Panc1 (cell line): ENCODE measurements around the gene GPSM1. TPM values are rescaled to one million over a fixed set of nuclear protein-coding genes. Genes with fewer than 3 reads are reported as not detected.
A peak's percentile ranks its signal among the peaks of the same experiment; 100 is the strongest.

Source experiments
- ATAC-seq: fragments of 200-7000 bp; cut with Tn5 transposase; 2 replicates; pipeline ENCODE4 v1.9.1; 2020; ENCODE audit warnings: mild to moderate bottlenecking, moderate library complexity
- BruUV-seq: library from RNA; stranded (reverse); fragments of 400-500 nt; replicated peaks from 2 replicates; lab custom pipeline; 2021; lab: Mats Ljungman, UMichigan
- CTCF ChIA-PET: fragments of 300-600 bp; sonication (Branson Sonifier 250); formaldehyde crosslinking; loops from one replicate; lab custom pipeline; 2022; ENCODE audit warnings: antibody characterized with exemption; lab: Charles Lee
- POLR2A ChIA-PET: fragments of 300-600 bp; sonication (Branson Sonifier 250); formaldehyde crosslinking; loops from one replicate; lab custom pipeline; 2022; ENCODE audit warnings: antibody characterized with exemption; lab: Charles Lee
- DNase-seq: peaks from one replicate; pipeline ENCODE4 v3.0.0-alpha.2; 2010; ENCODE audit warnings: low read depth, low spot score
- H3K27ac ChIP-seq: 2 replicates; pipeline ENCODE4 v1.5.1; 2011; ENCODE audit warnings: mild to moderate bottlenecking, low read length, inconsistent platforms
- H3K27me3 ChIP-seq: fragments of 200-500 bp; sonication (Bioruptor generic); 2 replicates; pipeline ENCODE4 v1.6.0; 2014; ENCODE audit warnings: low read length, inconsistent platforms; ENCODE audit not compliant: control insufficient read depth, insufficient read depth
- H3K36me3 ChIP-seq: fragments of 200-500 bp; sonication (Bioruptor generic); 2 replicates; pipeline ENCODE4 v1.5.1; 2014; ENCODE audit warnings: inconsistent platforms, mild to moderate bottlenecking, low read length, moderate library complexity; ENCODE audit not compliant: control insufficient read depth, insufficient read depth
- H3K4me1 ChIP-seq: 2 replicates; pipeline ENCODE4 v1.5.1; 2011; ENCODE audit warnings: inconsistent platforms, mild to moderate bottlenecking, low read length, moderate library complexity; ENCODE audit not compliant: control insufficient read depth, insufficient read depth
- H3K4me3 ChIP-seq, 2 experiments: 2 replicates each; pipeline ENCODE4 v1.5.1; 2011 to 2012; ENCODE audit warnings: low read depth in 2 of 2, low read length in 2 of 2, mild to moderate bottlenecking in 2 of 2, inconsistent platforms in 1 of 2, moderate library complexity in 1 of 2
- H3K9me3 ChIP-seq: fragments of 200-500 bp; sonication (Bioruptor generic); 2 replicates; pipeline ENCODE4 v1.5.1; 2014; ENCODE audit warnings: low read depth, mild to moderate bottlenecking, inconsistent platforms, low read length, moderate library complexity; ENCODE audit not compliant: control insufficient read depth, insufficient read depth
- POLR2AphosphoS5 ChIP-seq: IDR thresholded peaks from 2 replicates; pipeline ENCODE4 v1.6.1; 2012; ENCODE audit warnings: mild to moderate bottlenecking, low read depth, low read length, moderate library complexity
- SIN3A ChIP-seq: IDR thresholded peaks from 2 replicates; pipeline ENCODE4 v1.6.1; 2012; ENCODE audit warnings: low read depth, mild to moderate bottlenecking, low read length, moderate library complexity, borderline replicate concordance; ENCODE audit not compliant: insufficient read depth
- TCF7L2 ChIP-seq: IDR thresholded peaks from 2 replicates; pipeline ENCODE4 v1.6.1; 2011; ENCODE audit warnings: mild to moderate bottlenecking, low read depth, low read length, inconsistent platforms
- in situ Hi-C: cut with HindIII; loops from 2 replicates; pipeline ENCODE4 v1.10.0; 2016; ENCODE audit warnings: low sequenced_read_pairs, low pct_unique_long_range_greater_than_20kb
- intact Hi-C: fragments of 100-400 bp; cut with micrococcal nuclease; formaldehyde crosslinking; loops from one replicate; pipeline ENCODE4 v1.10.0; 2022; ENCODE audit not compliant: unreplicated experiment
- total RNA-seq: library from RNA; stranded (reverse); gene quantifications from one replicate; pipeline ENCODE4 v1.2.1, GENCODE V29; 2021; ENCODE audit not compliant: unreplicated experiment
- TF ChIP-seq, protein P1 (sequence below): fragments of 450-650 bp; IDR thresholded peaks from 2 replicates; pipeline ENCODE4 v1.5.1; 2017; ENCODE audit warnings: mild to moderate bottlenecking
- TF ChIP-seq, protein P2 (sequence below), 2 experiments: IDR thresholded peaks; 2 replicates each; pipeline ENCODE4 v1.6.1; 2011 to 2012; ENCODE audit warnings: low read depth in 2 of 2, control low read depth in 1 of 2, low read length in 1 of 2, mild to moderate bottlenecking in 1 of 2, moderate library complexity in 1 of 2; ENCODE audit not compliant: insufficient read depth in 1 of 2

Gene GPSM1
- total RNA-seq, 1 experiment from 2014 or later, result 14.2 TPM

DNA sequence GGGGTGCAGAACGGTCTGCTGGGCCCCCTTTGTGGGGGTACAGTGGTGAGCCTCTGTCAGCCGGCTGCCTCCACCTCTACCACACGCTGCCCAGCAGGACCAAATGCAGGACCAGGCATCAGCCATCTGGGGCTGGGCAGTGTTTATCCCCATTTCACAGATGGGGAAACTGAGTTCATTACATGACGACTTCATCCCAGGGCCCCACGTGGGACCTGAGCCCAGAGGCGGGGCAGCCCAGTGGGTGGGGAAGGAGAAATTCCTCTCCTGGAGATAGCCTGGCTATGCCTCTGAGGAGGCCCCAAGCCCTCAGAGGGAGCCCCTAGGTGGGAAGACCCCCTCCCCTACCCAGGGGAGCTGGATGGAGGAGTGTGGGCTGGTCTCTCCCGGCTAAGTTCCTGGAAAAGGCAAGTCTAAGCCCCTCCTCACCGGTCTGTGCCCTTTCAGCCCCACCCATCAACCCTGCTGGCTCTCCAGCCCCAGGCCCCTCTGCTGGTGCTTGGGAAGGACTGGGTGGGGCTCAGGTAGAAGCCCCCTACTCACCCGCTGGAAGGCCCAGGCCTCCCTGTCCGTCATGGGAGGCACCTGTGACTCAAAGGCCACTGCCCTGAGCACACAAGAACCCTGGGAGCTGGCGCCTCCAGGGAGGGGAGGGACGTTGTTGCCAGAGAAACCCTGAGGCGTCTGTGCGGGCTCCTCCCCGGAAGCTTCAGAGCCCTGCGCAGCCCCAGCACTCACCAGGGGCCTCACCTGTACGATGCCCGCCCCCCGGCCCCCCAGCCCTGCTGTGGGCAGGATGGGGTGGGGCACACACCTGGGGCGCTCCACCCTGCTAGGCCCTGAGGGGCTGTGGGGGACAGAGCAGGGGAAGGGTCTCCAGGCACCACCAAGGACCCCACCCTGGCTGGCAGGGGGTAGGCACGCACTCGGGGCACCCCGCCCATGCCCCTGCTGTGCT, 16.0 kb upstream of the GPSM1 start:
- peaks cover 4% of the 10 kb centered on the region; the same call in 1 of the 2 replicates for H3K4me1 ChIP-seq
- no peaks in the 10 kb centered on the region for H3K9me3 ChIP-seq
- intact Hi-C loops (no loop called here), in situ Hi-C loops (no loop called here)
- CTCF ChIA-PET, result interaction anchor here (0.7 kb wide), 1 partner anchor 126 kb away, joined by 3 read pairs; no protein-coding TSS in a partner anchor
- POLR2A ChIA-PET, result no interaction called here
- DNase-seq (no peak), ATAC-seq (peak; percentile 60)
- no peak overlapping the region for H3K27ac ChIP-seq
- TF ChIP-seq TCF7L2, result no peak
- TF ChIP-seq POLR2AphosphoS5, result no peak
- TF ChIP-seq, protein P1, sequence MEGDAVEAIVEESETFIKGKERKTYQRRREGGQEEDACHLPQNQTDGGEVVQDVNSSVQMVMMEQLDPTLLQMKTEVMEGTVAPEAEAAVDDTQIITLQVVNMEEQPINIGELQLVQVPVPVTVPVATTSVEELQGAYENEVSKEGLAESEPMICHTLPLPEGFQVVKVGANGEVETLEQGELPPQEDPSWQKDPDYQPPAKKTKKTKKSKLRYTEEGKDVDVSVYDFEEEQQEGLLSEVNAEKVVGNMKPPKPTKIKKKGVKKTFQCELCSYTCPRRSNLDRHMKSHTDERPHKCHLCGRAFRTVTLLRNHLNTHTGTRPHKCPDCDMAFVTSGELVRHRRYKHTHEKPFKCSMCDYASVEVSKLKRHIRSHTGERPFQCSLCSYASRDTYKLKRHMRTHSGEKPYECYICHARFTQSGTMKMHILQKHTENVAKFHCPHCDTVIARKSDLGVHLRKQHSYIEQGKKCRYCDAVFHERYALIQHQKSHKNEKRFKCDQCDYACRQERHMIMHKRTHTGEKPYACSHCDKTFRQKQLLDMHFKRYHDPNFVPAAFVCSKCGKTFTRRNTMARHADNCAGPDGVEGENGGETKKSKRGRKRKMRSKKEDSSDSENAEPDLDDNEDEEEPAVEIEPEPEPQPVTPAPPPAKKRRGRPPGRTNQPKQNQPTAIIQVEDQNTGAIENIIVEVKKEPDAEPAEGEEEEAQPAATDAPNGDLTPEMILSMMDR, result no peak
- TF ChIP-seq SIN3A, result no peak
- BruUV-seq, result no TSS peak
- H3K36me3 ChIP-seq, result no peaks in the 10 kb centered on the region
- no peaks in the 10 kb centered on the region for H3K27me3 ChIP-seq
- no peak overlapping the region for H3K4me3 ChIP-seq

DNA sequence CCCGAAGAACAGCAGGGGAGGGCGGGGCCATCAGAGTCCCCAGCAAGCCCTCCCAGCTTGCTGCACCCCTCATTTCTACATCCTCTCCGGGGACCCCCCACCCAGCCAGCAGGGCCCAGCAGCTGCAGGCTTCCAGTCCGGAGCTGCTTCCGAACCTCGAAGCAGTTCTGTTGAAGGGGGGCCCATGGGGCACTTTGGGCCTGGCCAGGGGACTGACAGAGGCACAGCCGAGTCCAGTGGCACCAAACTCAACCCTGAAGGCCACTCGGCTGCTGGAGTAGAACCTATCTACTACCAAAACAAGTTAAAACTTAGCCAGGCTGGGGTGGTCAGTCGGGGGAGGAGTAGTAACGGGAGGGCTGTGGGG, 15.3 kb upstream of the GPSM1 start:
- H3K9me3 ChIP-seq, result no peaks in the 10 kb centered on the region
- no peak overlapping the region for H3K4me3 ChIP-seq
- DNase-seq, result no peak
- ChIA-PET CTCF (interaction anchor here (0.6 kb wide), 1 partner anchor 108 kb away, joined by 3 read pairs; no protein-coding TSS in a partner anchor), POLR2A (no interaction called here)
- no peak overlapping the region for H3K27ac ChIP-seq
- no TSS peak for BruUV-seq
- ATAC-seq, result peak; percentile 33; the same call in 1 of the 2 replicates
- H3K4me1 ChIP-seq, result peaks cover 4% of the 10 kb centered on the region; the same call in 1 of the 2 replicates
- intact Hi-C loops, result no loop called here
- H3K36me3 ChIP-seq, result no peaks in the 10 kb centered on the region
- no peak for TF ChIP-seq POLR2AphosphoS5
- TF ChIP-seq, protein P2, sequence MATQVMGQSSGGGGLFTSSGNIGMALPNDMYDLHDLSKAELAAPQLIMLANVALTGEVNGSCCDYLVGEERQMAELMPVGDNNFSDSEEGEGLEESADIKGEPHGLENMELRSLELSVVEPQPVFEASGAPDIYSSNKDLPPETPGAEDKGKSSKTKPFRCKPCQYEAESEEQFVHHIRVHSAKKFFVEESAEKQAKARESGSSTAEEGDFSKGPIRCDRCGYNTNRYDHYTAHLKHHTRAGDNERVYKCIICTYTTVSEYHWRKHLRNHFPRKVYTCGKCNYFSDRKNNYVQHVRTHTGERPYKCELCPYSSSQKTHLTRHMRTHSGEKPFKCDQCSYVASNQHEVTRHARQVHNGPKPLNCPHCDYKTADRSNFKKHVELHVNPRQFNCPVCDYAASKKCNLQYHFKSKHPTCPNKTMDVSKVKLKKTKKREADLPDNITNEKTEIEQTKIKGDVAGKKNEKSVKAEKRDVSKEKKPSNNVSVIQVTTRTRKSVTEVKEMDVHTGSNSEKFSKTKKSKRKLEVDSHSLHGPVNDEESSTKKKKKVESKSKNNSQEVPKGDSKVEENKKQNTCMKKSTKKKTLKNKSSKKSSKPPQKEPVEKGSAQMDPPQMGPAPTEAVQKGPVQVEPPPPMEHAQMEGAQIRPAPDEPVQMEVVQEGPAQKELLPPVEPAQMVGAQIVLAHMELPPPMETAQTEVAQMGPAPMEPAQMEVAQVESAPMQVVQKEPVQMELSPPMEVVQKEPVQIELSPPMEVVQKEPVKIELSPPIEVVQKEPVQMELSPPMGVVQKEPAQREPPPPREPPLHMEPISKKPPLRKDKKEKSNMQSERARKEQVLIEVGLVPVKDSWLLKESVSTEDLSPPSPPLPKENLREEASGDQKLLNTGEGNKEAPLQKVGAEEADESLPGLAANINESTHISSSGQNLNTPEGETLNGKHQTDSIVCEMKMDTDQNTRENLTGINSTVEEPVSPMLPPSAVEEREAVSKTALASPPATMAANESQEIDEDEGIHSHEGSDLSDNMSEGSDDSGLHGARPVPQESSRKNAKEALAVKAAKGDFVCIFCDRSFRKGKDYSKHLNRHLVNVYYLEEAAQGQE (IDR thresholded peaks at IDR 0.05; ENCODE audit: insufficient read depth in 1 of 2, low read depth in 2 of 2, low read length in 1 of 2), result no peak
- TF ChIP-seq, protein P1, result no peak
- no peak for TF ChIP-seq SIN3A
- TF ChIP-seq TCF7L2, result no peak
- H3K27me3 ChIP-seq, result no peaks in the 10 kb centered on the region
- in situ Hi-C loops, result no loop called here
